GM23338 (cell line): ENCODE results near the gene RAB12. TPM values are rescaled to one million over a fixed set of nuclear protein-coding genes. Genes with fewer than 3 reads are reported as not detected.
A peak's percentile ranks its signal among the peaks of the same experiment; 100 is the strongest.
"Not testable (repeated sequence)": the region's sequence is repeated elsewhere in the genome, so short reads cannot be mapped to it uniquely, and the experiment has no call there.

Experiments
- ATAC-seq: fragments of 200-7000 bp; cut with Tn5 transposase; 3 replicates; pipeline ENCODE4 v1.9.1; 2020
- DNase-seq: peaks from one replicate; pipeline ENCODE4 v3.0.0-alpha.2; 2015; ENCODE audit warnings: low spot score
- H2AFZ ChIP-seq: fragments of 200-600 bp; sonication (generic); 2 replicates; pipeline ENCODE4 v1.8.0; 2016; ENCODE audit warnings: antibody characterized with exemption, mild to moderate bottlenecking, moderate library complexity
- H3F3A ChIP-seq: fragments of 200-600 bp; sonication (generic); replicated peaks from 2 replicates; pipeline ENCODE4 v1.8.0; 2017; ENCODE audit warnings: antibody characterized with exemption, mixed run types, low read depth
- H3K27ac ChIP-seq: fragments of 200-600 bp; sonication (generic); 2 replicates; pipeline ENCODE4 v1.6.1; 2016; ENCODE audit warnings: low read depth
- H3K27me3 ChIP-seq: fragments of 200-600 bp; sonication (generic); 2 replicates; pipeline ENCODE4 v1.8.0; 2016; ENCODE audit warnings: mild to moderate bottlenecking, mixed run types, moderate library complexity; ENCODE audit not compliant: insufficient read depth
- H3K36me3 ChIP-seq: fragments of 200-600 bp; sonication (generic); 2 replicates; pipeline ENCODE4 v1.8.0; 2016; ENCODE audit warnings: mild to moderate bottlenecking; ENCODE audit not compliant: insufficient read depth
- H3K4me1 ChIP-seq: fragments of 200-600 bp; sonication (generic); 2 replicates; pipeline ENCODE4 v1.8.0; 2016; ENCODE audit warnings: mild to moderate bottlenecking, moderate library complexity; ENCODE audit not compliant: insufficient read depth
- H3K4me2 ChIP-seq: fragments of 200-600 bp; sonication (generic); 2 replicates; pipeline ENCODE4 v1.7.1; 2017; ENCODE audit warnings: mixed run types
- H3K4me3 ChIP-seq: fragments of 200-600 bp; sonication (generic); 2 replicates; pipeline ENCODE4 v1.6.1; 2016; ENCODE audit warnings: mixed run types
- H3K79me2 ChIP-seq: fragments of 200-600 bp; sonication (generic); replicated peaks from 2 replicates; pipeline ENCODE4 v1.8.0; 2017; ENCODE audit warnings: mild to moderate bottlenecking; ENCODE audit not compliant: insufficient read depth
- H3K9me2 ChIP-seq: fragments of 200-600 bp; sonication (generic); 2 replicates; pipeline ENCODE4 v1.8.0; 2017; ENCODE audit not compliant: insufficient read depth
- H4K20me1 ChIP-seq: fragments of 200-600 bp; sonication (generic); replicated peaks from 2 replicates; pipeline ENCODE4 v1.8.0; 2017; ENCODE audit warnings: mild to moderate bottlenecking; ENCODE audit not compliant: insufficient read depth
- H3K27ac Mint-ChIP-seq: 2 replicates; pipeline ENCODE4 v1.8.0; 2020; ENCODE audit warnings: inconsistent platforms, mild to moderate bottlenecking, moderate library complexity, mixed read lengths
- H3K27me3 Mint-ChIP-seq: 3 replicates; pipeline ENCODE4 v1.8.0; 2022; ENCODE audit warnings: low read depth, mild to moderate bottlenecking, moderate library complexity, mixed read lengths, inconsistent platforms; ENCODE audit not compliant: insufficient read depth, poor library complexity
- H3K36me3 Mint-ChIP-seq: 3 replicates; pipeline ENCODE4 v1.8.0; 2021; ENCODE audit warnings: low read depth, mild to moderate bottlenecking, inconsistent platforms, moderate library complexity, mixed read lengths
- H3K4me1 Mint-ChIP-seq: 3 replicates; pipeline ENCODE4 v1.8.0; 2020; ENCODE audit warnings: mild to moderate bottlenecking, inconsistent platforms, mixed read lengths
- H3K4me3 Mint-ChIP-seq: 3 replicates; pipeline ENCODE4 v1.8.0; 2021; ENCODE audit warnings: moderate library complexity, mild to moderate bottlenecking, inconsistent platforms, mixed read lengths
- H3K9me3 Mint-ChIP-seq: 3 replicates; pipeline ENCODE4 v1.8.0; 2020; ENCODE audit warnings: moderate library complexity, mild to moderate bottlenecking, inconsistent platforms, mixed read lengths
- CREB1 ChIP-seq: fragments of 250-450 bp; sonication (Bioruptor Pico); IDR thresholded peaks from 2 replicates; pipeline ENCODE4 v1.5.0; 2020; ENCODE audit warnings: low read depth, mild to moderate bottlenecking, moderate library complexity
- EZH2 ChIP-seq: fragments of 200-600 bp; sonication (generic); IDR thresholded peaks from one replicate; pipeline ENCODE4 v1.8.0; 2017; ENCODE audit warnings: antibody characterized with exemption, mild to moderate bottlenecking, low read depth; ENCODE audit not compliant: unreplicated experiment
- EZH2phosphoT487 ChIP-seq: fragments of 200-600 bp; sonication (generic); IDR thresholded peaks from one replicate; pipeline ENCODE4 v1.8.1; 2018; ENCODE audit warnings: antibody characterized with exemption; ENCODE audit not compliant: unreplicated experiment
- JUNB ChIP-seq: IDR thresholded peaks from one replicate; pipeline ENCODE4 v1.6.1; 2016; ENCODE audit warnings: antibody characterized with exemption; ENCODE audit not compliant: unreplicated experiment
- NANOG ChIP-seq: IDR thresholded peaks from 2 replicates; pipeline ENCODE4 v1.6.1; 2016; ENCODE audit warnings: antibody characterized with exemption, borderline replicate concordance
- ZNF114 ChIP-seq: fragments of 250-450 bp; sonication (Bioruptor Pico); IDR thresholded peaks from 2 replicates; pipeline ENCODE4 v1.5.0; 2020; ENCODE audit warnings: mild to moderate bottlenecking, moderate library complexity
- ZNF331 ChIP-seq: fragments of 250-450 bp; sonication (Bioruptor Pico); IDR thresholded peaks from 2 replicates; pipeline ENCODE4 v1.5.0; 2020; ENCODE audit warnings: low read depth, mild to moderate bottlenecking, moderate library complexity
- polyA plus RNA-seq: library from polyadenylated mRNA; unstranded; fragments of >200 nt; fragmentation: Nextera tagmentation; extraction: Ambion mirVana; gene quantifications from 2 replicates; pipeline ENCODE4 v1.2.1, GENCODE V29; 2016
- total RNA-seq: library from RNA; depleted of rRNA; stranded (reverse); fragments of >200 nt; shearing (Covaris generic); gene quantifications from 2 replicates; pipeline ENCODE4 v1.2.3, GENCODE V29; 2014
- TF ChIP-seq, protein P1 (sequence below): IDR thresholded peaks from one replicate; pipeline ENCODE4 v1.6.1; 2018; ENCODE audit warnings: antibody characterized with exemption; ENCODE audit not compliant: unreplicated experiment
- TF ChIP-seq, protein P2 (sequence below): fragments of 250-450 bp; sonication (Bioruptor Pico); IDR thresholded peaks from 2 replicates; pipeline ENCODE4 v1.5.0; 2020; ENCODE audit warnings: mild to moderate bottlenecking, moderate library complexity
- TF ChIP-seq, protein P3 (sequence below): IDR thresholded peaks from 2 replicates; pipeline ENCODE4 v1.6.1; 2016; ENCODE audit warnings: antibody characterized with exemption

The RAB12 gene
- total and polyA plus RNA-seq, 2 experiments from 2014 or later = 16.7 to 80.4 TPM

DNA sequence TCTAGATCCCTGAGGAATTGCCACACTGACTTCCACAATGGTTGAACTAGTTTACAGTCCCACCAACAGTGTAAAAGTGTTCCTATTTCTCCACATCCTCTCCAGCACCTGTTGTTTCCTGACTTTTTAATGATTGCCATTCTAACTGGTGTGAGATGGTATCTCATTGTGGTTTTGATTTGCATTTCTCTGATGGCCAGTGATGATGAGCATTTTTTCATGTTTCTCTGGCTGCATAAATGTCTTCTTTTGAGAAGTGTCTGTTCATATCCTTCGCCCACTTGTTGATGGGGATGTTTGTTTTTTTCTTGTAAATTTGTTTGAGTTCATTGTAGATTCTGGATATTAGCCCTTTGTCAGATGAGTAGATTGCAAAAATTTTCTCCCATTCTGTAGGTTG is 35.5 kb upstream of the RAB12 start:
- peaks cover 15% of the 10 kb centered on the region for H3K9me3 Mint-ChIP-seq
- not testable (repeated sequence) for H4K20me1 ChIP-seq, H3K27me3 ChIP-seq, H3K4me3 Mint-ChIP-seq, H3K27ac Mint-ChIP-seq, H3F3A ChIP-seq, H3K4me1 Mint-ChIP-seq, H3K27ac ChIP-seq, H3K36me3 ChIP-seq, H3K4me2 ChIP-seq, H3K36me3 Mint-ChIP-seq, DNase-seq, H3K4me1 ChIP-seq, H3K27me3 Mint-ChIP-seq, H3K9me2 ChIP-seq, H3K79me2 ChIP-seq, H3K4me3 ChIP-seq, H2AFZ ChIP-seq, ATAC-seq

DNA sequence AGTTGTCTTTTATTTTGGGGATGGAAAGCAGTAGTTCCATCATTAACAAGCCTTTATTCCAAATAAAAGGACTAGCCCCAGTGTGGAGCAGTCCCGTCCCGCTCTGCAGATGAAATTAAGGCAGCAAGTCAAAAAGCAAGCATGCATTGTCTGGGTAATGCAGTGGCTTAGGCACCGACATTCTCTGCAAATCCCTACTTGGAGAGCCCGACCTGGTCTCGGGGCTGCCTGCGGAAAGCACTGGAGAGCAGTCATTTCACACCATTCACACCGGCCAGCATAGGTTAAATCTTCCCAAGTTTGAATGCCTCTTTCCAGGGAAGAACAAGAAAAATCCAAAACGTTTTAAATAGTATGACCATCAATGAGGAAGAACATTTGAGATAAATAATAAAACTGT is 24.4 kb upstream of the RAB12 start:
- Histone ChIP-seq H3F3A (no peaks in the 10 kb centered on the region), H3K9me2 (no peaks in the 10 kb centered on the region), H2AFZ (peak overlapping the region; percentile 85), H3K79me2 (no peaks in the 10 kb centered on the region), H3K4me2 (no peak overlapping the region), H3K27ac (no peak overlapping the region), H3K4me1 (no peaks in the 10 kb centered on the region), H3K4me3 (no peak overlapping the region), H3K36me3 (no peaks in the 10 kb centered on the region), H3K27me3 (no peaks in the 10 kb centered on the region), H4K20me1 (no peaks in the 10 kb centered on the region)
- DNase-seq (no peak), ATAC-seq (peak; percentile 65; the same call in 2 of the 3 replicates)
- Mint-ChIP-seq H3K27ac (no peak overlapping the region), H3K9me3 (peaks cover 8% of the 10 kb centered on the region), H3K4me3 (no peak overlapping the region), H3K27me3 (peaks cover 10% of the 10 kb centered on the region), H3K36me3 (peaks cover 4% of the 10 kb centered on the region; the same call in 2 of the 3 replicates), H3K4me1 (peaks cover 6% of the 10 kb centered on the region)
- TF ChIP-seq NANOG (no peak), CREB1 (CRISPR knock-in tag) (no peak), ZNF114 (CRISPR knock-in tag) (no peak), EZH2 (no peak), ZNF331 (no peak), EZH2phosphoT487 (no peak), JUNB (no peak)
- TF ChIP-seq, protein P1, sequence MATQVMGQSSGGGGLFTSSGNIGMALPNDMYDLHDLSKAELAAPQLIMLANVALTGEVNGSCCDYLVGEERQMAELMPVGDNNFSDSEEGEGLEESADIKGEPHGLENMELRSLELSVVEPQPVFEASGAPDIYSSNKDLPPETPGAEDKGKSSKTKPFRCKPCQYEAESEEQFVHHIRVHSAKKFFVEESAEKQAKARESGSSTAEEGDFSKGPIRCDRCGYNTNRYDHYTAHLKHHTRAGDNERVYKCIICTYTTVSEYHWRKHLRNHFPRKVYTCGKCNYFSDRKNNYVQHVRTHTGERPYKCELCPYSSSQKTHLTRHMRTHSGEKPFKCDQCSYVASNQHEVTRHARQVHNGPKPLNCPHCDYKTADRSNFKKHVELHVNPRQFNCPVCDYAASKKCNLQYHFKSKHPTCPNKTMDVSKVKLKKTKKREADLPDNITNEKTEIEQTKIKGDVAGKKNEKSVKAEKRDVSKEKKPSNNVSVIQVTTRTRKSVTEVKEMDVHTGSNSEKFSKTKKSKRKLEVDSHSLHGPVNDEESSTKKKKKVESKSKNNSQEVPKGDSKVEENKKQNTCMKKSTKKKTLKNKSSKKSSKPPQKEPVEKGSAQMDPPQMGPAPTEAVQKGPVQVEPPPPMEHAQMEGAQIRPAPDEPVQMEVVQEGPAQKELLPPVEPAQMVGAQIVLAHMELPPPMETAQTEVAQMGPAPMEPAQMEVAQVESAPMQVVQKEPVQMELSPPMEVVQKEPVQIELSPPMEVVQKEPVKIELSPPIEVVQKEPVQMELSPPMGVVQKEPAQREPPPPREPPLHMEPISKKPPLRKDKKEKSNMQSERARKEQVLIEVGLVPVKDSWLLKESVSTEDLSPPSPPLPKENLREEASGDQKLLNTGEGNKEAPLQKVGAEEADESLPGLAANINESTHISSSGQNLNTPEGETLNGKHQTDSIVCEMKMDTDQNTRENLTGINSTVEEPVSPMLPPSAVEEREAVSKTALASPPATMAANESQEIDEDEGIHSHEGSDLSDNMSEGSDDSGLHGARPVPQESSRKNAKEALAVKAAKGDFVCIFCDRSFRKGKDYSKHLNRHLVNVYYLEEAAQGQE = no peak
- TF ChIP-seq, protein P2, sequence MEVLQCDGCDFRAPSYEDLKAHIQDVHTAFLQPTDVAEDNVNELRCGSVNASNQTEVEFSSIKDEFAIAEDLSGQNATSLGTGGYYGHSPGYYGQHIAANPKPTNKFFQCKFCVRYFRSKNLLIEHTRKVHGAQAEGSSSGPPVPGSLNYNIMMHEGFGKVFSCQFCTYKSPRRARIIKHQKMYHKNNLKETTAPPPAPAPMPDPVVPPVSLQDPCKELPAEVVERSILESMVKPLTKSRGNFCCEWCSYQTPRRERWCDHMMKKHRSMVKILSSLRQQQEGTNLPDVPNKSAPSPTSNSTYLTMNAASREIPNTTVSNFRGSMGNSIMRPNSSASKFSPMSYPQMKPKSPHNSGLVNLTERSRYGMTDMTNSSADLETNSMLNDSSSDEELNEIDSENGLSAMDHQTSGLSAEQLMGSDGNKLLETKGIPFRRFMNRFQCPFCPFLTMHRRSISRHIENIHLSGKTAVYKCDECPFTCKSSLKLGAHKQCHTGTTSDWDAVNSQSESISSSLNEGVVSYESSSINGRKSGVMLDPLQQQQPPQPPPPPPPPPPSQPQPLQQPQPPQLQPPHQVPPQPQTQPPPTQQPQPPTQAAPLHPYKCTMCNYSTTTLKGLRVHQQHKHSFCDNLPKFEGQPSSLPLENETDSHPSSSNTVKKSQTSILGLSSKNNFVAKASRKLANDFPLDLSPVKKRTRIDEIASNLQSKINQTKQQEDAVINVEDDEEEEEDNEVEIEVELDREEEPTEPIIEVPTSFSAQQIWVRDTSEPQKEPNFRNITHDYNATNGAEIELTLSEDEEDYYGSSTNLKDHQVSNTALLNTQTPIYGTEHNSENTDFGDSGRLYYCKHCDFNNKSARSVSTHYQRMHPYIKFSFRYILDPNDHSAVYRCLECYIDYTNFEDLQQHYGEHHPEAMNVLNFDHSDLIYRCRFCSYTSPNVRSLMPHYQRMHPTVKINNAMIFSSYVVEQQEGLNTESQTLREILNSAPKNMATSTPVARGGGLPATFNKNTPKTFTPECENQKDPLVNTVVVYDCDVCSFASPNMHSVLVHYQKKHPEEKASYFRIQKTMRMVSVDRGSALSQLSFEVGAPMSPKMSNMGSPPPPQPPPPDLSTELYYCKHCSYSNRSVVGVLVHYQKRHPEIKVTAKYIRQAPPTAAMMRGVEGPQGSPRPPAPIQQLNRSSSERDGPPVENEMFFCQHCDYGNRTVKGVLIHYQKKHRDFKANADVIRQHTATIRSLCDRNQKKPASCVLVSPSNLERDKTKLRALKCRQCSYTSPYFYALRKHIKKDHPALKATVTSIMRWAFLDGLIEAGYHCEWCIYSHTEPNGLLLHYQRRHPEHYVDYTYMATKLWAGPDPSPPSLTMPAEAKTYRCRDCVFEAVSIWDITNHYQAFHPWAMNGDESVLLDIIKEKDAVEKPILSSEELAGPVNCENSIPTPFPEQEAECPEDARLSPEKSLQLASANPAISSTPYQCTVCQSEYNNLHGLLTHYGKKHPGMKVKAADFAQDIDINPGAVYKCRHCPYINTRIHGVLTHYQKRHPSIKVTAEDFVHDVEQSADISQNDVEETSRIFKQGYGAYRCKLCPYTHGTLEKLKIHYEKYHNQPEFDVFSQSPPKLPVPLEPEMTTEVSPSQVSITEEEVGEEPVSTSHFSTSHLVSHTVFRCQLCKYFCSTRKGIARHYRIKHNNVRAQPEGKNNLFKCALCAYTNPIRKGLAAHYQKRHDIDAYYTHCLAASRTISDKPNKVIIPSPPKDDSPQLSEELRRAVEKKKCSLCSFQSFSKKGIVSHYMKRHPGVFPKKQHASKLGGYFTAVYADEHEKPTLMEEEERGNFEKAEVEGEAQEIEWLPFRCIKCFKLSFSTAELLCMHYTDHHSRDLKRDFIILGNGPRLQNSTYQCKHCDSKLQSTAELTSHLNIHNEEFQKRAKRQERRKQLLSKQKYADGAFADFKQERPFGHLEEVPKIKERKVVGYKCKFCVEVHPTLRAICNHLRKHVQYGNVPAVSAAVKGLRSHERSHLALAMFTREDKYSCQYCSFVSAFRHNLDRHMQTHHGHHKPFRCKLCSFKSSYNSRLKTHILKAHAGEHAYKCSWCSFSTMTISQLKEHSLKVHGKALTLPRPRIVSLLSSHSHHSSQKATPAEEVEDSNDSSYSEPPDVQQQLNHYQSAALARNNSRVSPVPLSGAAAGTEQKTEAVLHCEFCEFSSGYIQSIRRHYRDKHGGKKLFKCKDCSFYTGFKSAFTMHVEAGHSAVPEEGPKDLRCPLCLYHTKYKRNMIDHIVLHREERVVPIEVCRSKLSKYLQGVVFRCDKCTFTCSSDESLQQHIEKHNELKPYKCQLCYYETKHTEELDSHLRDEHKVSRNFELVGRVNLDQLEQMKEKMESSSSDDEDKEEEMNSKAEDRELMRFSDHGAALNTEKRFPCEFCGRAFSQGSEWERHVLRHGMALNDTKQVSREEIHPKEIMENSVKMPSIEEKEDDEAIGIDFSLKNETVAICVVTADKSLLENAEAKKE (CRISPR knock-in tag) = no peak
- TF ChIP-seq, protein P3, sequence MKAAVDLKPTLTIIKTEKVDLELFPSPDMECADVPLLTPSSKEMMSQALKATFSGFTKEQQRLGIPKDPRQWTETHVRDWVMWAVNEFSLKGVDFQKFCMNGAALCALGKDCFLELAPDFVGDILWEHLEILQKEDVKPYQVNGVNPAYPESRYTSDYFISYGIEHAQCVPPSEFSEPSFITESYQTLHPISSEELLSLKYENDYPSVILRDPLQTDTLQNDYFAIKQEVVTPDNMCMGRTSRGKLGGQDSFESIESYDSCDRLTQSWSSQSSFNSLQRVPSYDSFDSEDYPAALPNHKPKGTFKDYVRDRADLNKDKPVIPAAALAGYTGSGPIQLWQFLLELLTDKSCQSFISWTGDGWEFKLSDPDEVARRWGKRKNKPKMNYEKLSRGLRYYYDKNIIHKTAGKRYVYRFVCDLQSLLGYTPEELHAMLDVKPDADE = no peak
